Stomach (tissue), 9 donors: Measurements from ENCODE around the gene PHYHD1. TPM values are rescaled to one million over a fixed set of nuclear protein-coding genes. Genes with fewer than 3 reads are reported as not detected.
"Not testable (repeated sequence)": the region's sequence is repeated elsewhere in the genome, so short reads cannot be mapped to it uniquely, and the experiment has no call there.

Experiments
- DNase-seq, 2 donors: peaks; one replicate each; pipeline versions ENCODE4 v3.0.0 to v3.0.0-alpha.2; 2013 to 2019
- H3K27ac ChIP-seq, 5 donors: fragments of 200-600 bp in 4 of 5; sonication (generic) in 4 of 5; one replicate each; pipeline ENCODE4 v1.5.1; 2013 to 2019; ENCODE audit warnings: mild to moderate bottlenecking in 1 of 5, moderate library complexity in 1 of 5
- H3K27me3 ChIP-seq, 3 donors: fragments of 200-600 bp; sonication (generic); one replicate each; pipeline ENCODE4 v1.5.1; 2017 to 2019; ENCODE audit warnings: mixed run types in 1 of 3
- H3K36me3 ChIP-seq, 4 donors: fragments of 200-600 bp; sonication (generic); 1 replicate in 3 of 4; 2 replicates in 1 of 4; pipeline ENCODE4 v1.5.1; 2016 to 2019
- H3K4me1 ChIP-seq, 4 donors: fragments of 200-600 bp; sonication (generic); one replicate each; pipeline ENCODE4 v1.5.1; 2016 to 2019
- H3K4me3 ChIP-seq, 4 donors: fragments of 200-600 bp; sonication (generic) in 3 of 4; one replicate each; pipeline ENCODE4 v1.5.1; 2016 to 2019; ENCODE audit warnings: mild to moderate bottlenecking in 1 of 4
- H3K9me3 ChIP-seq, 4 donors: fragments of 200-600 bp; sonication (generic); one replicate each; pipeline ENCODE4 v1.5.1; 2016 to 2019
- CTCF ChIP-seq, 7 experiments: fragments of 450-650 bp in 4 of 7; fragments of 200-600 bp in 3 of 7; sonication (generic) in 3 of 7; IDR thresholded peaks; one replicate each; pipeline ENCODE4 v1.5.1; 2016 to 2019; ENCODE audit warnings: antibody characterized with exemption in 7 of 7, control low read depth in 2 of 7, mild to moderate bottlenecking in 1 of 7
- EP300 ChIP-seq: sonication (generic); formaldehyde crosslinking; IDR thresholded peaks from one replicate; pipeline ENCODE4 v1.6.1; 2017; ENCODE audit warnings: antibody characterized with exemption
- POLR2A ChIP-seq, 4 donors: fragments of 450-650 bp; IDR thresholded peaks; one replicate each; pipeline ENCODE4 v1.6.1; 2016; ENCODE audit warnings: antibody characterized with exemption in 4 of 4, control low read depth in 2 of 4, mild to moderate bottlenecking in 1 of 4, moderate library complexity in 1 of 4
- POLR2AphosphoS5 ChIP-seq, 3 donors: sonication (generic); formaldehyde crosslinking; IDR thresholded peaks; one replicate each; pipeline ENCODE4 v1.6.1; 2016; ENCODE audit warnings: antibody characterized with exemption in 3 of 3
- WGBS, 5 donors: extraction: QIAGEN DNeasy Blood & Tissue Kit in 3 of 5; methylation state at CpG; one replicate each; pipeline versions ENCODE4 v1.1.5 to v1.1.7; 2013 to 2018; 5-methylcytosine and 5-hydroxymethylcytosine counted together
- intact Hi-C: fragments of 100-400 bp; cut with DNase I; formaldehyde crosslinking; loops from one replicate; pipeline ENCODE4 v1.15.1; 2023; ENCODE audit warnings: low total_unique reads
- polyA plus RNA-seq, 3 donors: library from polyadenylated mRNA; stranded (reverse); fragments of 200-250 nt; gene quantifications; one replicate each; pipeline ENCODE4 v1.2.3, GENCODE V29; 2013
- total RNA-seq, 5 donors: library from RNA; depleted of rRNA; stranded (reverse); fragments of >200 nt; gene quantifications; one replicate each; pipeline versions ENCODE4 v1.1.0 to v1.2.3, GENCODE V29; 2014 to 2016
- donor health status: healthy with polysubstance abuse.
- donor health status: Bipolar disorder and iron deficiency.
- donor health status: healthy.

The PHYHD1 gene
- total and polyA plus RNA-seq, 8 donors = 1.4 to 55.8 (median 30.7) TPM

- Histone ChIP-seq H3K4me3 (no peak overlapping the region), H3K27me3 (no peaks in the 10 kb centered on the region), H3K27ac (peak overlapping the region in 2 of 5 donors; percentile 17 to 27), H3K9me3 (no peaks in the 10 kb centered on the region), H3K4me1 (peaks cover 9 to 54% (median 37%) of the 10 kb centered on the region in 4 donors), H3K36me3 (peaks cover 0 to 61% (median 31%) of the 10 kb centered on the region in 4 donors)
- TF ChIP-seq EP300 (no peak), CTCF (IDR thresholded peaks at IDR 0.05) (no peak), POLR2A (IDR thresholded peaks at IDR 0.05) (no peak), POLR2AphosphoS5 (IDR thresholded peaks at IDR 0.05) (no peak)
- WGBS, 5 donors = 78 to 86% (median 82%) methylated on average over 7 of the region's 7 CpGs
- intact Hi-C loops = no loop called here
- DNase-seq = no peak
Measured at GRCh38 chr9:128943832-128944620, 23.2 kb downstream of the PHYHD1 start.

GRCh38 chr9:128944966-128945365 lies 24.2 kb downstream of the PHYHD1 start:
- H3K27me3 ChIP-seq, H3K9me3 ChIP-seq, DNase-seq, H3K4me3 ChIP-seq, intact Hi-C loops, H3K27ac ChIP-seq: not testable (repeated sequence)
- WGBS, 5 donors = 89 to 94% (median 91%) methylated on average over 7 of the region's 7 CpGs
- peaks cover 9 to 58% (median 38%) of the 10 kb centered on the region in 4 donors for H3K4me1 ChIP-seq
- H3K36me3 ChIP-seq = peaks cover 0 to 61% (median 34%) of the 10 kb centered on the region in 4 donors

- intact Hi-C loops = no loop called here
- no peaks in the 10 kb centered on the region for H3K27me3 ChIP-seq
- H3K4me3 ChIP-seq = peak overlapping the region in 2 of 4 donors; percentile 90 to 97
- H3K9me3 ChIP-seq = no peaks in the 10 kb centered on the region
- H3K36me3 ChIP-seq = peaks cover 3 to 61% (median 41%) of the 10 kb centered on the region in 4 donors
- H3K27ac ChIP-seq = peak overlapping the region in 1 of 5 donors; percentile 93
- peaks cover 9 to 51% (median 35%) of the 10 kb centered on the region in 4 donors for H3K4me1 ChIP-seq
- TF ChIP-seq CTCF (IDR thresholded peaks at IDR 0.05) (no peak), EP300 (no peak), POLR2AphosphoS5 (IDR thresholded peaks at IDR 0.05) (no peak), POLR2A (IDR thresholded peaks at IDR 0.05) (no peak)
- no peak for DNase-seq
- 94 to 99% (median 96%) methylated on average over 19 of the region's 19 CpGs for WGBS, 5 donors
Measured at GRCh38 chr9:128945798-128946501, 25.2 kb downstream of the PHYHD1 start.

GRCh38 chr9:128946571-128947276 lies 25.9 kb downstream of the PHYHD1 start:
- Histone ChIP-seq H3K4me1 (peaks cover 9 to 47% (median 34%) of the 10 kb centered on the region in 4 donors), H3K36me3 (peaks cover 4 to 61% (median 39%) of the 10 kb centered on the region in 4 donors), H3K27ac (peak overlapping the region; percentile 81 to 96 (median 93)), H3K4me3 (peak overlapping the region; percentile 66 to 97 (median 84)), H3K9me3 (no peaks in the 10 kb centered on the region), H3K27me3 (no peaks in the 10 kb centered on the region)
- peak in 1 of 2 donors; percentile 33 for DNase-seq
- 20 to 55% (median 26%) methylated on average over 15 to 30 of the region's 30 CpGs for WGBS, 5 donors
- TF ChIP-seq EP300 = no peak
- no peak for TF ChIP-seq POLR2AphosphoS5 (IDR thresholded peaks at IDR 0.05)
- TF ChIP-seq POLR2A (IDR thresholded peaks at IDR 0.05) = no peak
- no peak for TF ChIP-seq CTCF (IDR thresholded peaks at IDR 0.05)
- intact Hi-C loops = no loop called here
